H9 (cell line): Measurements from ENCODE around the gene LAIR2. TPM values are rescaled to one million over a fixed set of nuclear protein-coding genes. Genes with fewer than 3 reads are reported as not detected.

Experiments
- DNase-seq: peaks from one replicate; pipeline ENCODE4 v3.0.0-alpha.2; 2017
- H2AFZ ChIP-seq: one replicate; pipeline ENCODE4 v1.6.1; 2013; ENCODE audit warnings: mild to moderate bottlenecking, low read length, control low read depth, moderate library complexity
- H2AK5ac ChIP-seq: 2 replicates; pipeline ENCODE4 v1.6.1; 2013; ENCODE audit warnings: low read length, control low read depth, mixed read lengths; ENCODE audit not compliant: insufficient read length
- H2BK120ac ChIP-seq: one replicate; pipeline ENCODE4 v1.6.1; 2013; ENCODE audit warnings: low read depth, mild to moderate bottlenecking, low read length, control low read depth, inconsistent platforms; ENCODE audit not compliant: poor library complexity, severe bottlenecking
- H2BK12ac ChIP-seq: 2 replicates; pipeline ENCODE4 v1.6.1; 2013; ENCODE audit warnings: low read length, control low read depth, mixed read lengths, low read depth; ENCODE audit not compliant: insufficient read length
- H2BK15ac ChIP-seq: 2 replicates; pipeline ENCODE4 v1.6.1; 2013; ENCODE audit warnings: low read depth, low read length, control low read depth
- H2BK20ac ChIP-seq: one replicate; pipeline ENCODE4 v1.6.1; 2013; ENCODE audit warnings: low read depth, mild to moderate bottlenecking, low read length, control low read depth, inconsistent platforms; ENCODE audit not compliant: poor library complexity, severe bottlenecking
- H2BK5ac ChIP-seq: 2 replicates; pipeline ENCODE4 v1.6.1; 2013; ENCODE audit warnings: low read length, control low read depth, mixed read lengths; ENCODE audit not compliant: insufficient read length
- H3K14ac ChIP-seq: 2 replicates; pipeline ENCODE4 v1.6.1; 2013; ENCODE audit warnings: low read length, control low read depth; ENCODE audit not compliant: insufficient read depth
- H3K18ac ChIP-seq: 2 replicates; pipeline ENCODE4 v1.6.1; 2013; ENCODE audit warnings: low read depth, mild to moderate bottlenecking, mixed read lengths, low read length, control low read depth; ENCODE audit not compliant: insufficient read length
- H3K23ac ChIP-seq: 2 replicates; pipeline ENCODE4 v1.6.1; 2013; ENCODE audit warnings: low read length, control low read depth, mixed read lengths, low read depth; ENCODE audit not compliant: insufficient read length
- H3K23me2 ChIP-seq: 2 replicates; pipeline ENCODE4 v1.6.1; 2013; ENCODE audit warnings: low read depth, mild to moderate bottlenecking, mixed read lengths, low read length, control low read depth; ENCODE audit not compliant: insufficient read length, poor library complexity, severe bottlenecking
- H3K27ac ChIP-seq: 2 replicates; pipeline ENCODE4 v1.5.1; 2013; ENCODE audit warnings: low read length, control low read depth, mixed read lengths, low read depth; ENCODE audit not compliant: insufficient read length
- H3K27me3 ChIP-seq: 2 replicates; pipeline ENCODE4 v1.6.1; 2013; ENCODE audit warnings: low read length, control low read depth, inconsistent platforms; ENCODE audit not compliant: insufficient read depth
- H3K4ac ChIP-seq: 2 replicates; pipeline ENCODE4 v1.6.1; 2013; ENCODE audit warnings: low read depth, mild to moderate bottlenecking, control low read depth, inconsistent platforms, low read length, moderate library complexity
- H3K4me1 ChIP-seq: 2 replicates; pipeline ENCODE4 v1.6.1; 2013; ENCODE audit warnings: low read length, control low read depth, inconsistent platforms; ENCODE audit not compliant: insufficient read depth
- H3K4me2 ChIP-seq: 2 replicates; pipeline ENCODE4 v1.6.1; 2013; ENCODE audit warnings: low read length, control low read depth, mixed read lengths; ENCODE audit not compliant: insufficient read length, insufficient read depth
- H3K56ac ChIP-seq: 2 replicates; pipeline ENCODE4 v1.6.1; 2013; ENCODE audit warnings: low read depth, mild to moderate bottlenecking, mixed read lengths, low read length, control low read depth; ENCODE audit not compliant: insufficient read length
- H3K79me1 ChIP-seq: 2 replicates; pipeline ENCODE4 v1.6.1; 2013; ENCODE audit warnings: low read depth, mild to moderate bottlenecking, moderate library complexity, low read length, control low read depth, inconsistent platforms; ENCODE audit not compliant: insufficient read depth, poor library complexity, severe bottlenecking
- H3K79me2 ChIP-seq: 2 replicates; pipeline ENCODE4 v1.6.1; 2013; ENCODE audit warnings: low read length, control low read depth, inconsistent platforms; ENCODE audit not compliant: insufficient read depth
- H3K9ac ChIP-seq: 2 replicates; pipeline ENCODE4 v1.6.1; 2013; ENCODE audit warnings: low read length, control low read depth, mixed read lengths; ENCODE audit not compliant: insufficient read length; ENCODE audit errors: extremely low read depth
- H3K9me3 ChIP-seq: one replicate; pipeline ENCODE4 v1.6.1; 2013; ENCODE audit warnings: low read depth, low read length, inconsistent platforms; ENCODE audit not compliant: control insufficient read depth
- H3T11ph ChIP-seq: one replicate; pipeline ENCODE4 v1.6.1; 2013; ENCODE audit warnings: mild to moderate bottlenecking, low read length, control low read depth, inconsistent platforms
- H4K20me1 ChIP-seq: one replicate; pipeline ENCODE4 v1.6.1; 2013; ENCODE audit not compliant: control insufficient read depth, insufficient read length, insufficient read depth
- H4K5ac ChIP-seq: 2 replicates; pipeline ENCODE4 v1.6.1; 2013; ENCODE audit warnings: low read depth, mild to moderate bottlenecking, mixed read lengths, low read length, control low read depth; ENCODE audit not compliant: insufficient read length
- H4K8ac ChIP-seq: replicated peaks from 2 replicates; pipeline ENCODE4 v1.6.1; 2013; ENCODE audit warnings: low read length, control low read depth, mixed read lengths, low read depth; ENCODE audit not compliant: insufficient read length
- H4K91ac ChIP-seq: 2 replicates; pipeline ENCODE4 v1.6.1; 2013; ENCODE audit warnings: low read depth, mild to moderate bottlenecking, moderate library complexity, mixed read lengths, low read length, control low read depth; ENCODE audit not compliant: insufficient read length
- H3K27ac Mint-ChIP-seq, 3 experiments: 2 replicates in 2 of 3; 3 replicates in 1 of 3; pipeline ENCODE4 v1.8.0; 2020 to 2021; ENCODE audit warnings: mixed read lengths in 3 of 3, mild to moderate bottlenecking in 1 of 3, moderate library complexity in 1 of 3
- H3K27me3 Mint-ChIP-seq: 2 replicates; pipeline ENCODE4 v1.8.0; 2021; ENCODE audit warnings: low read depth, mild to moderate bottlenecking, moderate library complexity, mixed read lengths
- H3K36me3 Mint-ChIP-seq, 3 experiments: 2 replicates in 2 of 3; 3 replicates in 1 of 3; pipeline ENCODE4 v1.8.0; 2020 to 2021; ENCODE audit warnings: low read depth in 3 of 3, mixed read lengths in 3 of 3; ENCODE audit not compliant: insufficient read depth in 1 of 3
- H3K4me1 Mint-ChIP-seq, 2 experiments: 2 replicates each; pipeline ENCODE4 v1.8.0; 2020; ENCODE audit warnings: mixed read lengths in 2 of 2
- H3K4me3 Mint-ChIP-seq, 2 experiments: 2 replicates in 1 of 2; 3 replicates in 1 of 2; pipeline ENCODE4 v1.8.0; 2020 to 2021; ENCODE audit warnings: mild to moderate bottlenecking in 2 of 2, mixed read lengths in 2 of 2, moderate library complexity in 1 of 2
- H3K9me3 Mint-ChIP-seq, 2 experiments: 2 replicates in 1 of 2; 3 replicates in 1 of 2; pipeline ENCODE4 v1.8.0; 2020; ENCODE audit warnings: mild to moderate bottlenecking in 2 of 2, mixed read lengths in 2 of 2, moderate library complexity in 1 of 2
- CTCF ChIP-seq: fragments of 200-600 bp; sonication (generic); conservative IDR thresholded peaks from 3 replicates; pipeline ENCODE4 v1.8.0; 2021; ENCODE audit warnings: antibody characterized with exemption, mild to moderate bottlenecking
- WGBS: extraction: QIAGEN DNeasy Blood & Tissue Kit; methylation state at CpG from one replicate; pipeline ENCODE4 v1.1.7; 2013; ENCODE audit warnings: missing lambda C conversion rate, low lambda C conversion rate, mixed read lengths; ENCODE audit not compliant: insufficient read length; ENCODE audit errors: extremely low coverage; 5-methylcytosine and 5-hydroxymethylcytosine counted together
- total RNA-seq: library from RNA; stranded (reverse); gene quantifications from 2 replicates; pipeline ENCODE4 v1.2.1, GENCODE V29; 2021

The LAIR2 gene
- total RNA-seq, 1 experiment from 2014 or later = not detected

DNA sequence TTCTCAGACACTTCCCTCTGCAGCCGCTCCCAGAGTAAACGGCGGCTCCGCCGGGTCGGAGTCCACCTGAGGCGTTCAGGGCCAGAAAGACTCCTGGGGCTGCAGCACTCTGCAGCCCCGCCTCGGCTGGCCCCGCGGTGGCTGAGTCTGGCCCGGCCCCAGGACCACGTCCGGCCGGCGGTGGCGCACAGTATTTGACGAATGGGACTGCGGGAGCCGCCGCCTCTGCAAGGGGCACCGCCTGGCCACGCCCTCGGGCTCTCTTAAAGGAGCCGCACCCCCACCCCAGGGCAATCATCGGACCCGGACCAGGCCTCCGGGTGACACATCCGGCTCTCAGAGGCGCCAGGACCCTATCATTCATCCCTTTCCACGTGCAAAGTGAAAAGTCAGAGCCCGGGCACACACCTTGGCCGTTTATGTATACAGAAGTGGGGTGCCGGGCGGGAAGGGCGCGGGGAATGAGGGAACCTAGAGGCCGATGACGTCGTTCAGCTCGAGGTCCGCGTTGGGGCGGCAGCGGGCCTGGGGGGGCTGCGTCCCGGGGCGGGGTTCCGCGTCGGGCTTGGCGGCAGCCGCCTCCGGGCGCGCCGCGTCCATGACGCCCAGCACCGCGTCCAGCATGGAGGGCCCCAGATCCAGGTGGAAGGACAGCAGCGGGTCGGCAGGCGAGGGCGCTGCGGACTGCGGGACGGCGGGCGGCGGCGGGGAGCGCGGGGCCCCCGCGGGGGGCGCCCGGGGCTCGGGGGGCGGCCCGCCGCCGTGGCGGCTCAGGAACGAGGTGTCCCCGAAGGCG is 37.8 kb upstream of the LAIR2 start:
- Histone ChIP-seq H3K18ac (peak overlapping the region; percentile 90), H3K79me1 (no peaks in the 10 kb centered on the region), H3K4ac (no peak overlapping the region), H3K4me1 (no peaks in the 10 kb centered on the region), H3K27me3 (no peaks in the 10 kb centered on the region; the same call in 1 of the 2 replicates), H4K5ac (no peak overlapping the region), H3K9me3 (no peaks in the 10 kb centered on the region), H3K23me2 (peaks cover 11% of the 10 kb centered on the region), H2BK20ac (no peak overlapping the region), H2BK15ac (no peak overlapping the region), H2AK5ac (no peak overlapping the region), H3K14ac (peak overlapping the region; percentile 86; the same call in 1 of the 2 replicates), H3K27ac (no peak overlapping the region), H3K4me2 (peak overlapping the region; percentile 32), H3K56ac (no peak overlapping the region), H2BK5ac (no peak overlapping the region), H4K8ac (no peak overlapping the region), H3K79me2 (no peaks in the 10 kb centered on the region), H2BK120ac (peak overlapping the region; percentile 89), H4K20me1 (no peaks in the 10 kb centered on the region), H3T11ph (no peak overlapping the region), H2AFZ (no peak overlapping the region), H2BK12ac (no peak overlapping the region), H4K91ac (no peak overlapping the region), H3K23ac (no peak overlapping the region), H3K9ac (peak overlapping the region; percentile 23)
- peaks cover 12 to 13% of the 10 kb centered on the region in 2 experiments for H3K4me1 Mint-ChIP-seq
- peak overlapping the region; percentile 75 to 84 for H3K4me3 Mint-ChIP-seq
- peaks cover 36% of the 10 kb centered on the region for H3K27me3 Mint-ChIP-seq
- peaks cover 2 to 18% (median 18%) of the 10 kb centered on the region in 3 experiments; a peak in 6 of 7 replicates for H3K36me3 Mint-ChIP-seq
- 0 out of 5 replicates have a peak, but pooled peaks cover 0 to 3% of the 10 kb centered on the region in 2 experiments for H3K9me3 Mint-ChIP-seq
- peak; percentile 95 for DNase-seq
- peak overlapping the region; percentile 77 to 100 (median 99); a peak in 6 of 7 replicates for H3K27ac Mint-ChIP-seq
- no CpG with 5 or more reads among the region's 87 CpGs for WGBS
- no peak for TF ChIP-seq CTCF
